ENCODE data around the gene CCT7. TPM values are rescaled to one million over a fixed set of nuclear protein-coding genes. Genes with fewer than 3 reads are reported as not detected.

CCT7 gene
- total RNA-seq, 3 donors from 2014 or later (not counting 1 experiment from before 2014, with no cell fraction given) = 82.3 to 114 (median 112) TPM

GRCh38 chr2:73267008-73267407 lies 32.9 kb downstream of the CCT7 start:
- no peak overlapping the region for H3K27ac ChIP-seq (ENCODE audit: low read length)
- Mint-ChIP-seq H3K36me3 (no peaks in the 10 kb centered on the region), H3K4me1 (peaks cover 10 to 18% of the 10 kb centered on the region in 2 donors), H3K27me3 (ENCODE audit: low read depth in 2 of 2) (no peaks in the 10 kb centered on the region), H3K4me3 (no peak overlapping the region), H3K9me3 (no peaks in the 10 kb centered on the region), H3K27ac (no peak overlapping the region)
- WGBS (ENCODE audit: insufficient coverage) = 98% methylated on average over 4 of the region's 4 CpGs
- H3K9me3 ChIP-seq (ENCODE audit: control insufficient read depth, insufficient read depth, low read length) = no peaks in the 10 kb centered on the region
- H3K36me3 ChIP-seq (ENCODE audit: control insufficient read depth, insufficient read depth, low read length) = no peaks in the 10 kb centered on the region
- ATAC-seq (no peak), DNase-seq (no peak)
- intact Hi-C loops (cut with micrococcal nuclease) = no loop called here
- TF ChIP-seq, protein P1, sequence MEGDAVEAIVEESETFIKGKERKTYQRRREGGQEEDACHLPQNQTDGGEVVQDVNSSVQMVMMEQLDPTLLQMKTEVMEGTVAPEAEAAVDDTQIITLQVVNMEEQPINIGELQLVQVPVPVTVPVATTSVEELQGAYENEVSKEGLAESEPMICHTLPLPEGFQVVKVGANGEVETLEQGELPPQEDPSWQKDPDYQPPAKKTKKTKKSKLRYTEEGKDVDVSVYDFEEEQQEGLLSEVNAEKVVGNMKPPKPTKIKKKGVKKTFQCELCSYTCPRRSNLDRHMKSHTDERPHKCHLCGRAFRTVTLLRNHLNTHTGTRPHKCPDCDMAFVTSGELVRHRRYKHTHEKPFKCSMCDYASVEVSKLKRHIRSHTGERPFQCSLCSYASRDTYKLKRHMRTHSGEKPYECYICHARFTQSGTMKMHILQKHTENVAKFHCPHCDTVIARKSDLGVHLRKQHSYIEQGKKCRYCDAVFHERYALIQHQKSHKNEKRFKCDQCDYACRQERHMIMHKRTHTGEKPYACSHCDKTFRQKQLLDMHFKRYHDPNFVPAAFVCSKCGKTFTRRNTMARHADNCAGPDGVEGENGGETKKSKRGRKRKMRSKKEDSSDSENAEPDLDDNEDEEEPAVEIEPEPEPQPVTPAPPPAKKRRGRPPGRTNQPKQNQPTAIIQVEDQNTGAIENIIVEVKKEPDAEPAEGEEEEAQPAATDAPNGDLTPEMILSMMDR (IDR thresholded peaks at IDR 0.05) = no peak
- H3K4me3 ChIP-seq (ENCODE audit: low read length) = no peak overlapping the region
- no peaks in the 10 kb centered on the region for H3K27me3 ChIP-seq (ENCODE audit: control insufficient read depth, insufficient read depth, low read length)
- peaks cover 8% of the 10 kb centered on the region for H3K4me1 ChIP-seq (ENCODE audit: control insufficient read depth, insufficient read depth, low read length)

DNA sequence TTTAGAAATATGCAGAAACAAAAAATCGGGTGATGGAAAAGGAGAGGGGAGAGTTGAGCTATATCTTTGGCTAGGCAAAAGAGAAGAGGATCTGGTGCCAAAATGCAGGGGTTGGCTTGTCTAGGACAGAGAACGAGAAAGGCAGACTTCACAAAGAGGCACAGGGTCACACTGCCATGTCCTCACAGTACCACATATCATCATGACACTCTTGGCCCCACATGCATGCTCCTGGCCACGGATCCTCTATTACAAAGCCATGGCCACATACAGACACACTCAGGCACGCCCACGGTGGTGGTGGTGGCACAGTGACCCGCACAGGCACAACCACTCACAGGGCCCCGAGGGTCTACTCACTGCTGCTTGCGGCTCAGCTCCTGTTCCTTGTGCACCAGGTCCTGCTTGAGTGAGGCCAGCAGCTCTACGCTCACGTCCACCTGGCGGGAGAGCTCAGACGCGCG lies 34.3 kb downstream of the CCT7 start:
- DNase-seq (peak in 1 of 2 donors; percentile 11), ATAC-seq (no peak)
- 94% methylated on average over 14 of the region's 14 CpGs for WGBS (ENCODE audit: insufficient coverage)
- H3K27ac ChIP-seq (ENCODE audit: low read length) = no peak overlapping the region
- H3K36me3 ChIP-seq (ENCODE audit: control insufficient read depth, insufficient read depth, low read length) = no peaks in the 10 kb centered on the region
- no peak overlapping the region for H3K4me3 ChIP-seq (ENCODE audit: low read length)
- no peaks in the 10 kb centered on the region for H3K36me3 Mint-ChIP-seq
- peaks cover 10 to 18% of the 10 kb centered on the region in 2 donors for H3K4me1 Mint-ChIP-seq
- H3K27me3 Mint-ChIP-seq (ENCODE audit: low read depth in 2 of 2) = no peaks in the 10 kb centered on the region
- no peak overlapping the region for H3K27ac Mint-ChIP-seq
- TF ChIP-seq, protein P1 (IDR thresholded peaks at IDR 0.05) = no peak
- intact Hi-C loops (cut with micrococcal nuclease) = no loop called here
- no peaks in the 10 kb centered on the region for H3K9me3 ChIP-seq (ENCODE audit: control insufficient read depth, insufficient read depth, low read length)
- peak overlapping the region; percentile 79 for H3K4me3 Mint-ChIP-seq
- H3K4me1 ChIP-seq (ENCODE audit: control insufficient read depth, insufficient read depth, low read length) = peaks cover 8% of the 10 kb centered on the region
- H3K27me3 ChIP-seq (ENCODE audit: control insufficient read depth, insufficient read depth, low read length) = no peaks in the 10 kb centered on the region
- H3K9me3 Mint-ChIP-seq = no peaks in the 10 kb centered on the region

- Mint-ChIP-seq H3K4me1 (peaks cover 10 to 18% of the 10 kb centered on the region in 2 donors), H3K27me3 (ENCODE audit: low read depth in 2 of 2) (no peaks in the 10 kb centered on the region), H3K9me3 (no peaks in the 10 kb centered on the region), H3K4me3 (peak overlapping the region; percentile 4), H3K36me3 (no peaks in the 10 kb centered on the region), H3K27ac (peak overlapping the region in 1 of 2 donors; percentile 36)
- no peaks in the 10 kb centered on the region for H3K27me3 ChIP-seq (ENCODE audit: control insufficient read depth, insufficient read depth, low read length)
- no peak overlapping the region for H3K4me3 ChIP-seq (ENCODE audit: low read length)
- 46% methylated on average over 113 of the region's 113 CpGs for WGBS (ENCODE audit: insufficient coverage)
- no peaks in the 10 kb centered on the region for H3K36me3 ChIP-seq (ENCODE audit: control insufficient read depth, insufficient read depth, low read length)
- intact Hi-C loops (cut with micrococcal nuclease) = no loop called here
- peaks cover 8% of the 10 kb centered on the region for H3K4me1 ChIP-seq (ENCODE audit: control insufficient read depth, insufficient read depth, low read length)
- peak; percentile 78 to 92 (median 92) for ATAC-seq
- TF ChIP-seq, protein P1 (IDR thresholded peaks at IDR 0.05) = no peak
- no peaks in the 10 kb centered on the region for H3K9me3 ChIP-seq (ENCODE audit: control insufficient read depth, insufficient read depth, low read length)
- no peak overlapping the region for H3K27ac ChIP-seq (ENCODE audit: low read length)
- peak; percentile 53 to 91 for DNase-seq
These were observed 35.0 kb downstream of the CCT7 start for GRCh38 chr2:73268830-73269685.

All from natural killer cell (primary cell).